ENCODE data around the gene DEPDC5.

The DEPDC5 gene

GRCh38 chr22:31895411-31896123, 141.7 kb downstream of the DEPDC5 start:
- no peak overlapping the region for H3K4me3 ChIP-seq (ENCODE audit: low read depth, low read length)
- TF ChIP-seq CTCF (IDR thresholded peaks at IDR 0.05; ENCODE audit: low read depth, low read length): no peak

GRCh38 chr22:31896472-31896871, 142.7 kb downstream of the DEPDC5 start:
- no peak for TF ChIP-seq CTCF (IDR thresholded peaks at IDR 0.05; ENCODE audit: low read depth, low read length)
- H3K4me3 ChIP-seq (ENCODE audit: low read depth, low read length): no peak overlapping the region

GRCh38 chr22:31897842-31898805, 144.3 kb downstream of the DEPDC5 start:
- TF ChIP-seq CTCF (IDR thresholded peaks at IDR 0.05; ENCODE audit: low read depth, low read length): no peak

GRCh38 chr22:31898926-31899325, 145.1 kb downstream of the DEPDC5 start:
- TF ChIP-seq CTCF (IDR thresholded peaks at IDR 0.05; ENCODE audit: low read depth, low read length): no peak
- H3K4me3 ChIP-seq (ENCODE audit: low read depth, low read length): no peak overlapping the region

More at GRCh38 chr22:31897842-31898805, 144.3 kb downstream of the DEPDC5 start:
- no peak overlapping the region for H3K4me3 ChIP-seq (ENCODE audit: low read depth, low read length)

GRCh38 chr22:31899669-31900068, 145.8 kb downstream of the DEPDC5 start:
- no peak for TF ChIP-seq CTCF (IDR thresholded peaks at IDR 0.05; ENCODE audit: low read depth, low read length)
- no peak overlapping the region for H3K4me3 ChIP-seq (ENCODE audit: low read depth, low read length)

GRCh38 chr22:31901388-31902137, 147.7 kb downstream of the DEPDC5 start:
- TF ChIP-seq CTCF (IDR thresholded peaks at IDR 0.05; ENCODE audit: low read depth, low read length): no peak
- H3K4me3 ChIP-seq (ENCODE audit: low read depth, low read length): no peak overlapping the region
